HG03139 (cell line): ENCODE measurements around the gene ANAPC1.
"Not testable (repeated sequence)": the region's sequence is repeated elsewhere in the genome, so short reads cannot be mapped to it uniquely, and the experiment has no call there.

Source experiments
- ATAC-seq: cut with Tn5 transposase; IDR thresholded peaks from one replicate; pipeline ENCODE4 v1.9.1; 2021; ENCODE audit not compliant: unreplicated experiment

The ANAPC1 gene

GRCh38 chr2:111905990-111906735, 22.2 kb upstream of the ANAPC1 start:
- no peak for ATAC-seq

- not testable (repeated sequence) for ATAC-seq
These were observed 21.5 kb upstream of the ANAPC1 start for GRCh38 chr2:111905475-111905869.

- no peak for ATAC-seq
These were observed 20.9 kb upstream of the ANAPC1 start for GRCh38 chr2:111904726-111905474.

- no peak for ATAC-seq
These were observed 20.0 kb upstream of the ANAPC1 start for GRCh38 chr2:111903930-111904439.

GRCh38 chr2:111903516-111903915, 19.5 kb upstream of the ANAPC1 start:
- ATAC-seq = no peak

- ATAC-seq = no peak
These were observed 16.9 kb upstream of the ANAPC1 start for GRCh38 chr2:111900859-111901258.

- no peak for ATAC-seq
These were observed 14.9 kb upstream of the ANAPC1 start for GRCh38 chr2:111898703-111899514.

GRCh38 chr2:111897924-111898702, 14.1 kb upstream of the ANAPC1 start, which contains the start of gene MERTK:
TSS of gene MERTK (plus strand) at chr2:111898607. CDS start at chr2:111898736, 129 bp downstream.
- peak; percentile 52 for ATAC-seq

GRCh38 chr2:111897630-111897923, 13.6 kb upstream of the ANAPC1 start:
- ATAC-seq = no peak

- ATAC-seq = no peak
These were observed 12.6 kb upstream of the ANAPC1 start for GRCh38 chr2:111896576-111896975.

- ATAC-seq = no peak
These were observed 12.0 kb upstream of the ANAPC1 start for GRCh38 chr2:111896024-111896423.

GRCh38 chr2:111884592-111884964, 585 bp upstream of the ANAPC1 start:
- ATAC-seq = no peak

GRCh38 chr2:111872806-111873205, 11.2 kb downstream of the ANAPC1 start:
- not testable (repeated sequence) for ATAC-seq

- not testable (repeated sequence) for ATAC-seq
These were observed 18.9 kb downstream of the ANAPC1 start for GRCh38 chr2:111865124-111865523.

- ATAC-seq = not testable (repeated sequence)
These were observed 24.0 kb downstream of the ANAPC1 start for GRCh38 chr2:111860005-111860404.

- ATAC-seq = not testable (repeated sequence)
These were observed 31.4 kb downstream of the ANAPC1 start for GRCh38 chr2:111852544-111852943.

GRCh38 chr2:111850646-111851045, 33.3 kb downstream of the ANAPC1 start:
- not testable (repeated sequence) for ATAC-seq

- ATAC-seq = not testable (repeated sequence)
These were observed 44.2 kb downstream of the ANAPC1 start for GRCh38 chr2:111839625-111840282.

GRCh38 chr2:111838992-111839391, 45.0 kb downstream of the ANAPC1 start:
- ATAC-seq = not testable (repeated sequence)

- ATAC-seq = not testable (repeated sequence)
These were observed 49.8 kb downstream of the ANAPC1 start for GRCh38 chr2:111834221-111834620.
